C4-2B (cell line): ENCODE results near the gene CACNA1H.

Source experiments
- CTCF ChIP-seq: fragments of 450-650 bp; conservative IDR thresholded peaks from 2 replicates; pipeline ENCODE4 v1.5.1; 2017; ENCODE audit warnings: mild to moderate bottlenecking
- ZFX ChIP-seq: fragments of 450-650 bp; IDR thresholded peaks from 2 replicates; pipeline ENCODE4 v1.6.1; 2017

- TF ChIP-seq CTCF = no peak
- TF ChIP-seq ZFX = no peak
These were observed 33.8 kb upstream of the CACNA1H start for GRCh38 chr16:1119129-1119528.
